Muscle layer of duodenum (tissue), 2 donors: ENCODE results near the gene TIGD1.
"Not testable (repeated sequence)": the region's sequence is repeated elsewhere in the genome, so short reads cannot be mapped to it uniquely, and the experiment has no call there.

Experiments used
- H3K27ac ChIP-seq: one replicate; pipeline ENCODE4 v1.7.0; 2013; ENCODE audit warnings: mild to moderate bottlenecking, low read length
- H3K27me3 ChIP-seq: one replicate; pipeline ENCODE4 v1.7.0; 2013; ENCODE audit warnings: low read depth, mild to moderate bottlenecking, control low read depth, low read length
- H3K36me3 ChIP-seq, 2 donors: one replicate each; pipeline ENCODE4 v1.7.0; 2013; ENCODE audit warnings: low read length in 2 of 2, control low read depth in 1 of 2, mild to moderate bottlenecking in 1 of 2; ENCODE audit not compliant: insufficient read depth in 2 of 2, control insufficient read depth in 1 of 2
- H3K4me1 ChIP-seq, 2 donors: one replicate each; pipeline ENCODE4 v1.7.0; 2013; ENCODE audit warnings: low read length in 2 of 2, mild to moderate bottlenecking in 2 of 2, control low read depth in 1 of 2, moderate library complexity in 1 of 2; ENCODE audit not compliant: insufficient read depth in 2 of 2, control insufficient read depth in 1 of 2
- H3K4me3 ChIP-seq, 2 donors: one replicate each; pipeline ENCODE4 v1.7.0; 2013; ENCODE audit warnings: low read length in 2 of 2, low read depth in 1 of 2, mild to moderate bottlenecking in 1 of 2
- H3K9me3 ChIP-seq, 2 donors: one replicate each; pipeline ENCODE4 v1.7.0; 2013; ENCODE audit warnings: low read length in 2 of 2, control low read depth in 1 of 2, mild to moderate bottlenecking in 1 of 2; ENCODE audit not compliant: control insufficient read depth in 1 of 2
- donor health status: healthy.

The TIGD1 gene

DNA sequence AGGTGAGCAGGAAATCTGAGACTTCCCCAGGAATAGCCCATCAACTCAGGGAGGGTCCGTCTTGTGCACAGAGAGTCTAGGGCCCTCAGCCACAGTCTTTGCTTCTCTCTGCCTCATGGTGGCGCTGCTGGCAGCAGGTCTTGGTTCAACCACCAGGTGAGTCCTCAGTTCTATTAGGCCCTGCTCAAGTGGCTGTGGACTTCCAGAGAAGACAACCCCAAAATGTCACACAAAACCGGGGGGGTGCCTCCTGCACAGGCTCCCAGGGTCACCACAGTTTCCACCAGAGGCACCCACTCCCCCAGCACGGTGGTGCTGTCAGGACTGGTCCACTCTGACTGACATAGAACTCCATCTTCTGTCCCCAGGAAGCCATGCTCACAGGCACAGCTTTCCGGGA is 13.3 kb downstream of the TIGD1 start:
- Histone ChIP-seq H3K4me1 (no peaks in the 10 kb centered on the region), H3K9me3 (no peaks in the 10 kb centered on the region), H3K27ac (no peak overlapping the region), H3K27me3 (no peaks in the 10 kb centered on the region), H3K4me3 (no peak overlapping the region), H3K36me3 (no peaks in the 10 kb centered on the region)

DNA sequence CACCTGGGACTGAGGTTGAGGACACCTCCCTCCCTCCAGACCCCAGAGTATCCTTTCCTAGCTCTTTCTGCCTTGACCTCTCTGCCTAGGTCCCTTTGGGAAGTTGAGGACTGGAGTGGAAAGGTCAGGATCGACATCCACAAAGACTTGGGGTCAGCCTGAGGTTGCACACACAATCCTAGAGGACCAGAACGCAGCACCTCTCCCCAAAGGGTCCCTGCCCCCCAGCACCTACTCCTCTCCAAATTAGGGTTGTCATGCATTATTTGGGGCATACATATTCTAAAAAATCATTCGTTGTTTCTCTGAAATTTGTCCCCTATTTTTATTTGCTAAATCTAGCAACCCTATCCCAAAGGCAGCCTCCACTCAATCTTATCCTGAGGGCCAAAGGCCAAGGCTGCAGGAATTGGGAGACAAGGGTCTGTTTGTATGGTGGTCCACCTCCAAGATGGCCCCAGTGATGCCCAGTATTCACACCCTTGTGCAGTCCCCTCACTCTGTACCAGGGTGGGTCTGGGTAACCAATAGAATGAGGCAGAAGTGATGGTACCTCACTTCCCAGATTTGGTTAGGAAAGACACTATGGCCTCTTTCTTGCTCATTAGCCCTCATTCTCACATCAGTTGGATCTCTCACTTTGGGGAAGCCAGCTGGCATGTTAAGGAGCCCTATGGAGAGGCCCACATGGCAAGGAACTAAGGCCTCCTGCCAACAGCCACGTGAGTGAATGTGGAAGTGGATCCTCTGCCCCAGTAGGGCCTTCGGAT is 14.4 kb downstream of the TIGD1 start:
- Histone ChIP-seq H3K27me3 (no peaks in the 10 kb centered on the region), H3K4me1 (no peaks in the 10 kb centered on the region), H3K27ac (no peak overlapping the region), H3K9me3 (no peaks in the 10 kb centered on the region), H3K4me3 (no peak overlapping the region), H3K36me3 (no peaks in the 10 kb centered on the region)

DNA sequence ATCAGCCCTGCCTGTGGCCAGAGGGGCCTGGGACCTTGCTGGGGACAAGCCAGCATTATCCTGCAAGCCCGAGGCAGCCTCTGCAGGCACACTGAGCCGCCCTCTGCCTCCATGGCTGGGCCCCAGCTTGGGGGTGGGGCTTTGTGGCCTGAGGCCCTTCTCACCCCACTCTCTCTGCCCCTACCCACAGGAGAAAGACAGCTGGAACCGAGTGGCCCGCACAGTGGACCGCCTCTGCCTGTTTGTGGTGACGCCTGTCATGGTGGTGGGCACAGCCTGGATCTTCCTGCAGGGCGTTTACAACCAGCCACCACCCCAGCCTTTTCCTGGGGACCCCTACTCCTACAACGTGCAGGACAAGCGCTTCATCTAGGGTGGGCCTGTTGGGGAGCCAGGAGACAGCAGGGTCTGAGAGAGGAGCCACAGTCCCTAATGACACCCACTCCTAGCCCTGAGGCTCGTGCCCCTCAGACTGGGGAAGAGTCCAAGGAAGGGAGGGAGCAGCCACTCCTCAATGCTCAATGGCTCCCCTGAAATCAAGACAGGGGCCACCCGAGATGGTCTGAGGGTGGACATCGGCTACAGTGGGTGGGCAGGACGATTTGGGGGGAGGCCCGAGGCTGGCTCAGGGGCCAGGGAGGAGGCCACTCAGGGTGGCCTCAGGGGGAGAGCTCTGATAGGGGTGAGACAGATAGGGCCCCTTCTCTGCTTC is 15.3 kb downstream of the TIGD1 start:
- no peak overlapping the region for H3K27ac ChIP-seq
- H3K4me1 ChIP-seq, result no peaks in the 10 kb centered on the region
- H3K27me3 ChIP-seq, result peaks cover 4% of the 10 kb centered on the region
- no peaks in the 10 kb centered on the region for H3K36me3 ChIP-seq
- H3K9me3 ChIP-seq, result no peaks in the 10 kb centered on the region
- no peak overlapping the region for H3K4me3 ChIP-seq

DNA sequence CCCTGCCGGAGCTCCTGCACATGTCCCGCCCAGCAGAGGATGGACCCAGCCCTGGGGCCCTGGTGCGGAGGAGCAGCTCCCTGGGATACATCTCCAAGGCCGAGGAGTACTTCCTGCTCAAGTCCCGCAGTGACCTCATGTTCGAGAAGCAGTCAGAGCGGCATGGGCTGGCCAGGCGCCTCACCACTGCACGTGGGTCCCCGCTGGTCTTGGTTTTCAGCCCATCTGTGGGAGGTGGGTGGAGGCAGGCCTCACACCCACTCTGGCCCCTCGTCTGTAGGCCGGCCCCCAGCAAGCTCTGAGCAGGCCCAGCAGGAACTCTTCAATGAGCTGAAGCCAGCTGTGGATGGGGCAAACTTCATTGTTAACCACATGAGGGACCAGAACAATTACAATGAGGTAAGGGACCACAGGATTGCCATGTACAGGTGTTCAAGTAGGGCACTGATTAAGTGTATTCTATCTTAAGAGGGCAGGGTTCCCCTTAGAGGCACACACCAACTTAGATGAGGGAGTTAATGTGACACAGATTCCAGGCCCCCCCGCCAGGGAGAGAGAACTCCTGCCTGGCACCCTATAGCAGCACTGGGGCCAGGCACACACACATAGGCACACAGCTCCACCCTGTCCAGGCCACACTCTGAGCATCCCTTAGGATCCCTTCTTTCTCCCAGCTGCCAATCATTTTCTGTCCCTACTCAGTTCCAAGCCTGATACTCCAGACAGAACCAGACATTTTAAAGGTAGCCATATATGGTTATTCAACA is 16.2 kb downstream of the TIGD1 start:
- H3K36me3 ChIP-seq, result no peaks in the 10 kb centered on the region
- H3K27me3 ChIP-seq, result peaks cover 5% of the 10 kb centered on the region
- H3K9me3 ChIP-seq, result no peaks in the 10 kb centered on the region
- H3K4me1 ChIP-seq, result no peaks in the 10 kb centered on the region
- H3K27ac ChIP-seq, result no peak overlapping the region
- no peak overlapping the region for H3K4me3 ChIP-seq

DNA sequence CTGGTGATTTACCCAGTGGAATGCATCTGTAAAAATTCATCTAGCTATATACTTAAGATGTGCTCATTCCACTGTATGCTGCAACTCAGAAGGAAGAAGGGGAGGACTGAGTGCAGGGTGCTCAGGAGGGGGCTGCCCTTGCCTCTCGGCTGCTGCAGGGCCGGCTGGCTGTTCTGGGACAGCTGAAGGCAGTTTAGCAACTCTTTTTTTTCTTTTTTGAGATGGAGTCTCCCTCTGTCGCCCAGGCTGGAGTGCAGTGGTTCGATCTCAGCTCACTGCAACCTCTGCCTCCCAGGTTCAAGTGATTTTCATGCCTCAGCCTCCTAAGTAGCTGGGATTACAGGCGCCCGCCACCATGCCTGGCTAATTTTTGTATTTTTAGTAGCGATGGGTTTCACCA is 17.5 kb downstream of the TIGD1 start:
- not testable (repeated sequence) for H3K36me3 ChIP-seq, H3K9me3 ChIP-seq, H3K4me1 ChIP-seq, H3K27me3 ChIP-seq, H3K27ac ChIP-seq, H3K4me3 ChIP-seq

DNA sequence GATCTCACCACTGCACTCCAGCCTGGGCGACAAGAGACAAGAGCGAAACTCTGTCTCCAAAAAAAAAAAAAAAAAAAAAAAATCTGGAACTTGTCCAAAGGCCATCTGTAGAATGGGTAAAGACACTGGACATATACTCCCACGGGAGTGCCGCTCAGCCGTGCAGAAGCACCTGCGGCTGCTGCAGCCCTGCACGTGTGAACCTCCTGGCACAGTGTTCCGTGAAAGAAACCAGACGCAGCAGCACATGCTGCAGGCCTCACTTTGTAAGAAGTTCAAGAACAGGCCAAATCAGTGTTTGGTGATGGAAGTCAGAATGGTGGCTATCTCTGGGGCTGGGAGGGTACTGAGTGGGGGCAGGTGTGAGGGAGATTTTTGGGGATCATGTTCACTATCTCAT is 17.9 kb downstream of the TIGD1 start:
- Histone ChIP-seq H3K27ac (no peak overlapping the region), H3K27me3 (peaks cover 5% of the 10 kb centered on the region), H3K36me3 (no peaks in the 10 kb centered on the region), H3K4me1 (no peaks in the 10 kb centered on the region), H3K4me3 (no peak overlapping the region), H3K9me3 (no peaks in the 10 kb centered on the region)

DNA sequence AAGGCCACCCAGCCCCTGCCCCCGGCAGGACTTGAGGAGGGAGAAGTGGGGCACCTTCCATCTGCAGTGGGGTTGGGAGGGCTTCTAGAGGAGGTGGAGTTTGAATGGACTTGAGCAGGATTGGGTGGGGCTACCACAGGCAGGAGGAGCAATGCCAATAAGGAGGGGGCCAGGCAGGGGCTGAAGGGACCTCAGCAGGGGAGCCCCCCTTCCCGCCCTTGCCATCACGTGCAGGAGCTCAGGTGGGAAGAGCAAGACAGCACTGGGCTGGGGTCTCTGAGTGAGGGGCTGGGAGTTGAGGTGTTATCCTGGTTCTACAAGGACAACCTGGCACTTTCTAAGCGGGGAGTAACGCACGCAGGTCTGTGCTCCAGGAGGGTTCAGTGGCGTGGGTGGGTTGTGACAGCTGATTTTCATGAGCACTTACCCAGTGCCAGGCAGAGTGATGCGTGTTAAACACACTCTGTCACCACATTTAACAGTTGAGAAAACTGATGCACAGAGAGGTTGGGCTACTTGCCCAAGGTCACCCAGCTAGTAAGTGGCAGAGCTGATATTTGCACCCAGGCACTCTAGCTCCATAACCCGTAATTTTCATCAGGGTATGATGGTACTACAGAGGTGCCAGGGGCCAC is 19.6 kb downstream of the TIGD1 start:
- no peak overlapping the region for H3K4me3 ChIP-seq
- no peaks in the 10 kb centered on the region for H3K9me3 ChIP-seq
- H3K27ac ChIP-seq, result no peak overlapping the region
- H3K27me3 ChIP-seq, result peaks cover 5% of the 10 kb centered on the region
- H3K4me1 ChIP-seq, result no peaks in the 10 kb centered on the region
- no peaks in the 10 kb centered on the region for H3K36me3 ChIP-seq

DNA sequence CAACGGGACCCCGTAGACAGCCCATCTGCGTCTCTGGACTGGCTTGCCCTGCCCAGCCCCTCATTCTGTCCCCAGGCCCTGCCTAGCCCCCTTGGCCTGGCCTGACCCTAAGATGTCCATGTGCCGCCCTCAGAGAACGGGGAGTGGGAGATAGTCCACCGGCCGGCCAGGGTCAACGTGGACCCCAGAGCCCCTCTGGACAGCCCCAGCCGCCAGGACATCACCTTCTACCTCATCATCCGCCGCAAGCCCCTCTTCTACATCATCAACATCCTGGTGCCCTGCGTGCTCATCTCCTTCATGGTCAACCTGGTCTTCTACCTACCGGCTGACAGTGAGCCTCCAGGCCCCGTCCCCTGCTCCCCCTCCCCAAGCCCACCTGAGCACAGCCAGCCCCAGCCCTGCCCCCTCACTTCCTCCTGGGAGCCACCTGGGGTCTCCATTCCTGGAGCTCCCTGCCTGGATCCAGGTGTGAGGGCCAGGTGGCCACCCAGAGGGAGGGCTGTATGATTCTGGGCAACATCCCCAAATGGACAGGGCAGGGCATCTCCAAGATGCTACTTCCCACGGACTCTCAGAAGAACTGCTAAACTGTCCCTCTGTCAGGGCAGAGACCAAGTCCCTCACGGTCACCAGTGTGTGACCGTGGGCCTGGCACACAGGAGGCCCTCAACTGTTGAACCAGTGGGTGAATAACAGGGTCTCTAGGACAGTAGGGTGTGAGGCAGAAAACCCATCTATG is 20.4 kb downstream of the TIGD1 start:
- Histone ChIP-seq H3K4me3 (no peak overlapping the region), H3K36me3 (no peaks in the 10 kb centered on the region), H3K4me1 (peaks cover 0 to 6% of the 10 kb centered on the region in 2 donors), H3K27ac (no peak overlapping the region), H3K27me3 (peaks cover 5% of the 10 kb centered on the region), H3K9me3 (no peaks in the 10 kb centered on the region)

DNA sequence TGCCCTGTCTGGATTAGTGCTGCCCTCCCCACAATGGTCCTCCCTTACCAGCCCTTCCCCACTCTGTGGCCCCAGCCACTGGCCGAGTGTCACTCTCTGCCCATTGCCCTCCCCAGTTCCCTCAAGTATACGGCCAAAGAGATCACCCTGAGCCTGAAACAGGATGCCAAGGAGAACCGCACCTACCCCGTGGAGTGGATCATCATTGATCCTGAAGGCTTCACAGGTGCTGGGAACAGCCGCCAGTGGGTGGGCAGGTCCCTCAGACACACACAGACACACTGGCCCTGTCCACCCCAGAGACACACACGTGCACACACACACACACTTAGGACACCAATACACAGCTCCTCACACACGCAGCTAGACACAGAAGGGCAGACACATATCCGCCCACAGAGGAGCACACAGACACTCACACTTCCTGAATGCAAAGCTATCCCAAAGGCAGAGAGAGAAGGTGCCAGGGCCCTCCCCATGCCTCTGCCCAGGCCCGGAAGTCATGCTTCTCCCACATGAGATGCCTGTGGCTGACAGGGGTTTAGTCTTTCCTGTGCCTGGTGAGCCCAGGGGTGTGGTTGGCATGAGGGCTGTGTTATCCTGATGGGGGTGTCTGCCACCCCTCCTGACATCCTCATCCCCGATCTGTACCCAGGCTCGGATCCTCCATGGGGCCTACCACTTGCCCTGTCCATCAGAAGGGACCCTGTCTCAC is 21.5 kb downstream of the TIGD1 start:
- H3K4me3 ChIP-seq, result no peak overlapping the region
- peaks cover 11% of the 10 kb centered on the region for H3K27me3 ChIP-seq
- peaks cover 0 to 9% of the 10 kb centered on the region in 2 donors for H3K4me1 ChIP-seq
- H3K27ac ChIP-seq, result no peak overlapping the region
- H3K36me3 ChIP-seq, result no peaks in the 10 kb centered on the region
- H3K9me3 ChIP-seq, result no peaks in the 10 kb centered on the region

DNA sequence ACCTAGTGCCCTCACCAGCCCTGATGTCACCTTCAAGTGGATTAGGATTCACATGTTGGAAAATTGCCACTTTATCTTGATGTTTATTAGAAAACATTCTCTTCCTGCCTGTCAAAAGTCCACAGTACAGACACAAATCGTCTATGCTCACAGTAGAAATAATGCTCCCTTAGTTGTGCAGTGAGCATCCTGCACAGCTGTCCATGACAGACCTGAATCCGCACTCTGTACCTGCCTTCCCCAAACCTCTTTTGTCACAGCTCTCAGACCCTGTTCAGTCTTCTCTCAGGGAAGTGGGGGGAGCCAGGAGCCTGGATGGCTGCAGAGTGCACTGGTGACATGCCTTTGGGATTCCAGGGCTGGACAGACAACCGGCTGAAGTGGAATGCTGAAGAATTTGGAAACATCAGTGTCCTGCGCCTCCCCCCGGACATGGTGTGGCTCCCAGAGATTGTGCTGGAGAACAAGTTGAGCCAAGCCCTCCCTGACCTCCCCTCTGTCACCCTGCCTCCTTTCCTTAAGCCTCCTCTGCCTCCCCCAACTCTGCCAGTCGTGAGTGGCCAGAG is 22.4 kb downstream of the TIGD1 start:
- Histone ChIP-seq H3K36me3 (no peaks in the 10 kb centered on the region), H3K9me3 (no peaks in the 10 kb centered on the region), H3K27me3 (peaks cover 15% of the 10 kb centered on the region), H3K4me3 (no peak overlapping the region), H3K27ac (no peak overlapping the region), H3K4me1 (peaks cover 0 to 15% of the 10 kb centered on the region in 2 donors)
